Activated CD8-positive, alpha-beta memory T cell treated with anti-CD3 and anti-CD28 coated beads, Interleukin-2, amount 10 ng/mL, durations not matched to agents 7 days and 5 days (primary cell): ENCODE measurements around the gene PFDN4. TPM values are rescaled to one million over a fixed set of nuclear protein-coding genes. Genes with fewer than 3 reads are reported as not detected.
A peak's percentile ranks its signal among the peaks of the same experiment; 100 is the strongest.
"Not testable (repeated sequence)": the region's sequence is repeated elsewhere in the genome, so short reads cannot be mapped to it uniquely, and the experiment has no call there.

Experiments used
- ATAC-seq: fragments of 150-1000 bp; cut with Tn5 transposase; one replicate; pipeline ENCODE4 v1.10.0; 2021; ENCODE audit warnings: moderate library complexity
- CTCF ChIA-PET: fragments of 350-600 bp; sonication (Branson Sonifier 250); formaldehyde crosslinking; loops from one replicate; lab custom pipeline; 2021; ENCODE audit warnings: antibody characterized with exemption; lab: Charles Lee
- DNase-seq: peaks from one replicate; pipeline ENCODE4 v3.0.0-alpha.2; 2020
- H3K27ac Mint-ChIP-seq: one replicate; pipeline ENCODE4 v1.8.0; 2021; ENCODE audit warnings: mild to moderate bottlenecking, mixed read lengths
- H3K27me3 Mint-ChIP-seq: one replicate; pipeline ENCODE4 v1.8.0; 2021; ENCODE audit warnings: mixed read lengths
- H3K36me3 Mint-ChIP-seq: one replicate; pipeline ENCODE4 v1.8.0; 2021; ENCODE audit warnings: mild to moderate bottlenecking, mixed read lengths
- H3K4me1 Mint-ChIP-seq: one replicate; pipeline ENCODE4 v1.8.0; 2021; ENCODE audit warnings: mixed read lengths
- H3K4me3 Mint-ChIP-seq: one replicate; pipeline ENCODE4 v1.8.0; 2021; ENCODE audit warnings: mild to moderate bottlenecking, moderate library complexity, mixed read lengths
- H3K9me3 Mint-ChIP-seq: one replicate; pipeline ENCODE4 v1.8.0; 2022; ENCODE audit warnings: low read depth, mixed read lengths
- total RNA-seq, 2 experiments: library from RNA; stranded (reverse); gene quantifications; one replicate each; pipeline ENCODE4 v1.2.3, GENCODE V29; 2021

Gene PFDN4
- total RNA-seq, 2 experiments from 2014 or later, result 20.7 to 25.5 TPM

GRCh38 chr20:54214566-54214965 lies 6.7 kb downstream of the PFDN4 start:
- CTCF ChIA-PET, result interaction anchor here (0.6 to 5.9 kb wide), 4 partner anchors 15 to 674 kb away, joined by 3 to 28 read pairs (median 3); no protein-coding TSS in a partner anchor
- no peaks in the 10 kb centered on the region for H3K9me3 Mint-ChIP-seq
- no peak overlapping the region for H3K4me3 Mint-ChIP-seq
- H3K36me3 Mint-ChIP-seq, result peaks cover 26% of the 10 kb centered on the region
- H3K4me1 Mint-ChIP-seq, result peaks cover 8% of the 10 kb centered on the region
- no peak for ATAC-seq
- H3K27me3 Mint-ChIP-seq, result no peaks in the 10 kb centered on the region
- H3K27ac Mint-ChIP-seq, result no peak overlapping the region
- no peak for DNase-seq

DNA sequence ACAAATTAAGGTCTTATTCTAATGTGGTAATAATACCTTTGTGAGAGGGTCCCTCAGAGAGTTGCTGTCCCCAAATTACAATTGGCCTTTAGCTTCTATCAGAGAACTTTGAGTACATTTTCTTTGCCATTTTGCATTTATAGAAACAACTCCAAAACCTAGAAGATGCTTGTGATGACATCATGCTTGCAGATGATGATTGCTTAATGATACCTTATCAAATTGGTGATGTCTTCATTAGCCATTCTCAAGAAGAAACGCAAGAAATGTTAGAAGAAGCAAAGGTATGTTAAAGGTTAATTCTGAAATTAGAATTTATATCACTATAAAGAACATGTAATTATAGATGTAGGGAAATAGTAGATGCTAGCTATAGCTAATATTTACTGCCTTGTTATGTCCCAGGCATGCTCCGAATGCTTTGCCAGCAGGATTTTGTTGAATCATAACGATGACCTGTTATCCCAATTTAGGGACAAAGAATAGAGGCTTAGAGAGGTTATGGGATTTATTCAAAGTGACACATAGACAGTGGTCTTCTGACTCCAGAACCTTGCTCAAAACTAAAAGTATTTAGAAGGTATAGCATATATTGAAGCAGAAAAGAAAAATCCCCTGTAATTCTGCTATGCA lies 7.4 kb downstream of the PFDN4 start:
- Mint-ChIP-seq H3K27ac (no peak overlapping the region), H3K4me1 (peaks cover 2% of the 10 kb centered on the region), H3K9me3 (no peaks in the 10 kb centered on the region), H3K4me3 (no peak overlapping the region), H3K27me3 (no peaks in the 10 kb centered on the region), H3K36me3 (peaks cover 26% of the 10 kb centered on the region)
- DNase-seq (no peak), ATAC-seq (no peak)
- CTCF ChIA-PET, result interaction anchor here (1.7 to 5.9 kb wide), 2 partner anchors 15 to 118 kb away, joined by 3 to 28 read pairs; no protein-coding TSS in a partner anchor

GRCh38 chr20:54217762-54218161 lies 9.9 kb downstream of the PFDN4 start:
- DNase-seq, result no peak
- Mint-ChIP-seq H3K4me3 (no peak overlapping the region), H3K36me3 (peaks cover 14% of the 10 kb centered on the region), H3K4me1 (peaks cover 18% of the 10 kb centered on the region), H3K27me3 (no peaks in the 10 kb centered on the region), H3K27ac (no peak overlapping the region), H3K9me3 (no peaks in the 10 kb centered on the region)
- CTCF ChIA-PET, result no interaction called here
- ATAC-seq, result no peak

DNA sequence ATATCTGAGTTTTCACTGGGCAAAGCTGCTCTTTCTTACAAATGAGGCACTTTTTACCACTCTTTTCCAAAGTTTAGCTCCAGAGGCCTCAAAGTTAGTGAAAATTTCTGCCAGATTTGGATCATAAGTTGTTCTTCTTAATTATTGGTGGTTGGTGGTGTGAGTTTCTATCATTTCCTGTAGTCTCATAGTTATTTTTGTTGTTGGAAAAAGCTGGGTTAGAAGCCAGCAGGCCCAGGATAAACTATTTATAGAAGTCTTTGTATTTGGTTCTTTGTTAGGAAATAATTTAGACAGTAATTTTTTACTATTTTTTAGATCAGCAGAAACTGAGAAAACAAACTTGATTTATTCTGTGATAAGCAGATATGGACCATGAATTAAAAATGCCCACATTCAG lies 10.6 kb downstream of the PFDN4 start:
- no peak overlapping the region for H3K27ac Mint-ChIP-seq
- H3K4me1 Mint-ChIP-seq, result peaks cover 18% of the 10 kb centered on the region
- DNase-seq (no peak), ATAC-seq (no peak)
- H3K27me3 Mint-ChIP-seq, result no peaks in the 10 kb centered on the region
- H3K9me3 Mint-ChIP-seq, result no peaks in the 10 kb centered on the region
- peaks cover 13% of the 10 kb centered on the region for H3K36me3 Mint-ChIP-seq
- CTCF ChIA-PET, result interaction anchor here (1.0 to 2.3 kb wide), 2 partner anchors 10 to 19 kb away, joined by 3 to 14 read pairs; partner anchors contain the start of gene PFDN4
- H3K4me3 Mint-ChIP-seq, result no peak overlapping the region

GRCh38 chr20:54219751-54220426 lies 12.0 kb downstream of the PFDN4 start:
- Mint-ChIP-seq H3K36me3 (peaks cover 13% of the 10 kb centered on the region), H3K27ac (no peak overlapping the region), H3K4me3 (no peak overlapping the region), H3K4me1 (peaks cover 18% of the 10 kb centered on the region), H3K9me3 (no peaks in the 10 kb centered on the region), H3K27me3 (no peaks in the 10 kb centered on the region)
- CTCF ChIA-PET, result interaction anchor here (1.4 to 2.3 kb wide), 2 partner anchors 12 to 116 kb away, joined by 4 to 14 read pairs; partner anchors contain the start of gene PFDN4
- ATAC-seq, result no peak
- DNase-seq, result no peak

GRCh38 chr20:54220722-54221121 lies 12.8 kb downstream of the PFDN4 start:
- Mint-ChIP-seq H3K27ac (no peak overlapping the region), H3K36me3 (peaks cover 11% of the 10 kb centered on the region), H3K4me1 (peaks cover 18% of the 10 kb centered on the region), H3K9me3 (no peaks in the 10 kb centered on the region), H3K4me3 (no peak overlapping the region), H3K27me3 (no peaks in the 10 kb centered on the region)
- CTCF ChIA-PET, result no interaction called here
- DNase-seq, result no peak
- ATAC-seq, result no peak

DNA sequence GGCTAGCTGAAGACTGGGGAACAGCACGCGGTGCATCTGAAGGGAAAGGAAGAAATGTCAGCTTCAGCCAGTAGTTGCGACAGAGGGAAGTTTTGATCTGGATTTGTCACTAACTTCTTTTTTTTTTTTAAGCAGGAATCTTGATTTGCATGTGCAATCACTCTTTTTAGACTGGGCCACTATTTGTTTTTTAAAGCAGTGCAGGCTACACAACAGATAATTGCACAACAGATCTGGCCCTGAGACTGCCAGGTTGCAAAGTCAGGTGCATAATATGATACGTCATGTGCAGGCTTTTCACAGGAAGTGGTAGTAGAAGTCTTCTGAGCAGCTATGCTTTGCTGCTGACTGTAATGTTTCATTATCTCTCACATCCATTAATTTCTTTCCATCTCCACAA lies 13.5 kb downstream of the PFDN4 start:
- H3K36me3 Mint-ChIP-seq, result peaks cover 5% of the 10 kb centered on the region
- H3K4me3 Mint-ChIP-seq, result no peak overlapping the region
- ATAC-seq (peak; percentile 73), DNase-seq (no peak)
- H3K4me1 Mint-ChIP-seq, result peaks cover 18% of the 10 kb centered on the region
- CTCF ChIA-PET, result interaction anchor here (3.0 kb wide), 1 partner anchor 14 kb away, joined by 18 read pairs; the partner anchor contains the start of gene PFDN4
- H3K27ac Mint-ChIP-seq, result peak overlapping the region; percentile 41
- no peaks in the 10 kb centered on the region for H3K27me3 Mint-ChIP-seq
- H3K9me3 Mint-ChIP-seq, result no peaks in the 10 kb centered on the region

DNA sequence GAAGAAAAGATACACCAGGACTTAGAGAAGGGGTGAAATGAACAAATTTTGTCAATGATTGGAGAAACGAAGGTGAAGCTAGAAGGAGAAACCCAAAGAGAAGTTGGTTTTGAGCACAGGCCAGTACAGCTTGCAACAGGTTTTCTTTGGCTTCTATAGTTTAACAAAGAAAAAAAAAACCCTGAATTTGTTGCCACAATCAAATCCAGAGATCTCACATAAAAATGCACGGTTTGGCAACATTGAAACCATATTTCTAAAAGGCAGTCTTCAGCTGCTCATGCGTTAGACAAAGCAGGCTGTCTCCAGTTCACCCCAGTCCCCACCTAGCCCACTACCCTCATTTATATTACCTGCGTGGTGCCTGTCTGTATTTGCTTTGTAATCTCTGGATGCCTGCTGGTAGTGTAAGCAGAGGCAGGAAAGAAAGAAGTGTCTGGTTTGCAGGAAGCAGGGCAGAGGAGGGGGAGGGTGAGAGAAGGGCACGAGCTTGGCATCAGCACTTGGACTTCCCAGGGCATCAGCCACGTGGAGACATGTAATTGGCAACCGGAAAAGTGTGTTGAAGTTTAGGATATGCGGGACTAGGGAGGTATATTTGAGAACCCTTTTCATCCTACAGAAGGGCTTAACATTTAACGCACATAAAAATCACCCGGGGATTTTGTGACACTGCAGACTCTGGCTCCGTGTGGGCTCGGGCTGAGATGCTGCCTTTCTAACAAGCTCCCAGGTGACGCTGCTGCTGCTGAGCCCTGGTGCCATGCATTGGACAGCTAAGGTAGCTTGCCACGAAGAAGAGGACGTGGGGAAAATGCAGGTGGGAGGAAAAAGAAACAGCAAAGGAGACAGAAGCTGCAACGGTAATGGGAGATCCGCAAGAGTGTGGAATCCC lies 14.4 kb downstream of the PFDN4 start:
- Mint-ChIP-seq H3K4me3 (no peak overlapping the region), H3K27me3 (no peaks in the 10 kb centered on the region), H3K4me1 (peaks cover 18% of the 10 kb centered on the region), H3K9me3 (no peaks in the 10 kb centered on the region), H3K27ac (peak overlapping the region; percentile 41), H3K36me3 (peaks cover under 1% of the 10 kb centered on the region)
- CTCF ChIA-PET, result interaction anchor here (1.0 to 3.0 kb wide), 3 partner anchors 15 to 423 kb away, joined by 3 to 18 read pairs (median 5); partner anchors contain the start of gene PFDN4
- ATAC-seq (no peak), DNase-seq (no peak)

DNA sequence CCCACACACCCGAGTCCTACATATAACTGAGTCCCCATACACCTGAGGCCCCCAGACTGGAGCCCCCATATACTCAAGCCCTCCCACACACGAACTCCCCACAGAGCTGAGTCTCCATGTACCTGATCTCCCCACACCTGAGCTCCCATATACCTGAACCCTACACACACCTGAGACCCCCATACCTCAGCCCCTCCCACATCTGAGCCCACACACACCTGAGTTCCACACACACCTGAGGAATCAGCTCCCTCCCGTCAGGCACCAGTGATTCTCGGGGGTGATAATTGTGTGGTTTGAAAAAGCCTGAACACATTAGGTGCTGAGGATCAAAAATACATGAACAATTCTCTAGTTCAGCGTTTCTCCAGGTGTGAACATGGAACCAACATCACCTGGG lies 15.4 kb downstream of the PFDN4 start:
- no peak for DNase-seq
- H3K4me1 Mint-ChIP-seq, result peaks cover 18% of the 10 kb centered on the region
- no peaks in the 10 kb centered on the region for H3K27me3 Mint-ChIP-seq
- H3K4me3 Mint-ChIP-seq, result no peak overlapping the region
- no peaks in the 10 kb centered on the region for H3K36me3 Mint-ChIP-seq
- ATAC-seq, result no peak
- no peak overlapping the region for H3K27ac Mint-ChIP-seq
- peaks cover 2% of the 10 kb centered on the region for H3K9me3 Mint-ChIP-seq
- CTCF ChIA-PET, result interaction anchor here (1.0 to 3.0 kb wide), 3 partner anchors 16 to 422 kb away, joined by 3 to 18 read pairs (median 5); partner anchors contain the start of gene PFDN4

DNA sequence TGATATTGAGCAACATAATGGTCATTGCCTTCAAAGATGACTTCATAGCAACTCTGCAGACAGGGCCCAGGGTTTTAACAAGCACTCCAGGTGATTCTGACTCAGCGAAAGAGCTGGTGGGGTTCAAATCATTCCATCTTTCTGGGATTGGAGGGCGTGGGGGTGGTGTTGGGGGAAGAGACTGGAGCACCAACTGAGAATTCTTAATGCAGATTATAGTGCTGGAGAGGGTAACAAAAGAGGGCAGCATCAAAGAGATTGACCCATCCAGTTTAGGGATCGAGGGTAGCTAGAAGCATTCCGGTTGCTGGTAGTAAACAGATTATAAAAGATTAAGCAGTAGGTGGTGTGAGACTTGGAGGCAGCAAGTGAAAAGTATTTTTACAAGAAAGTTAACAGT lies 15.9 kb downstream of the PFDN4 start:
- Mint-ChIP-seq H3K9me3 (peaks cover 2% of the 10 kb centered on the region), H3K4me3 (no peak overlapping the region), H3K36me3 (no peaks in the 10 kb centered on the region), H3K27ac (no peak overlapping the region), H3K27me3 (no peaks in the 10 kb centered on the region), H3K4me1 (peaks cover 18% of the 10 kb centered on the region)
- ATAC-seq (no peak), DNase-seq (no peak)
- CTCF ChIA-PET, result interaction anchor here (2.1 to 3.0 kb wide), 2 partner anchors 16 to 24 kb away, joined by 5 to 18 read pairs; partner anchors contain the start of gene PFDN4

GRCh38 chr20:54224642-54225041 lies 16.8 kb downstream of the PFDN4 start:
- H3K27ac Mint-ChIP-seq, DNase-seq, CTCF ChIA-PET, H3K36me3 Mint-ChIP-seq, H3K27me3 Mint-ChIP-seq, H3K9me3 Mint-ChIP-seq, H3K4me3 Mint-ChIP-seq, ATAC-seq: not testable (repeated sequence)
- H3K4me1 Mint-ChIP-seq, result peaks cover 18% of the 10 kb centered on the region

DNA sequence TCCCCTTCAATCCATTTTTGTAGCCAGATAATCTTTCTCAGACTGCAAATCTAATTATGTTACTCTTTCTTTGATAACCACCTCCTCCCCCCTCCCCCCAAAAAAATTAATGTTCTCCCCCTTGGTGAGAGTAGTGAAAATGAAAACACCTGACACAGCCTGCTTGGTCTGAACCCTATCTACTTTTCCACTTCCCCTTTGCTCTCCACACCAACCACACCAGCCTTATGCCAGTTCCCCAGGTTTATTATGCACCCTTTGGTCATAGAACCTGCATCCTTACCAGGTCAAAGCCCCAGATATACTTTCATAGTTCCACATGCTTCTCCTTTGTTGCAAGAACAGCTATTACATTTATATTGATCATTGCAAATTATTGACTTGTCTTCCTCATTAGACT lies 19.4 kb downstream of the PFDN4 start:
- Mint-ChIP-seq H3K27ac (no peak overlapping the region), H3K4me3 (no peak overlapping the region), H3K27me3 (no peaks in the 10 kb centered on the region), H3K4me1 (peaks cover 1% of the 10 kb centered on the region), H3K36me3 (no peaks in the 10 kb centered on the region), H3K9me3 (peaks cover 5% of the 10 kb centered on the region)
- CTCF ChIA-PET, result no interaction called here
- no peak for ATAC-seq
- DNase-seq, result no peak

DNA sequence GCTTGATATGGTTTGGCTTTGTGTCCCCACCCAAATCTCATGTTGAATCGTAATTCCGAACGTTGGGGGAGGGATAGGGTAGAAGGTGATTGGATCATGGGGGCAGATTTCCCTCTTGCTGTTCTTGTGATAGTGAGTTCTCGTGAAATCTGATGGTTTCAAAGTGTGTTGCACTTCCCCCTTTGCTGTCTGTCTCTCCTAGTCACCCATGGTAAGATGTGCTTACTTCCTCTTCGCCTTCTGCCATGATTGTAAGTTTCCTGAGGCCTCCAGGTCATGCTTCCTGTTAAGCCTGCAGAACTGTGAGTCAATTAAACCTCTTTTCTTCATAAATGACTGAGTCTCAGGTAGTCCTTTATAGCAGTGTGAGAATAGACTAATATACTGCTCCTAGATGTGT lies 19.9 kb downstream of the PFDN4 start:
- CTCF ChIA-PET, result no interaction called here
- no peaks in the 10 kb centered on the region for H3K27me3 Mint-ChIP-seq
- H3K4me3 Mint-ChIP-seq, result no peak overlapping the region
- DNase-seq (no peak), ATAC-seq (no peak)
- no peaks in the 10 kb centered on the region for H3K36me3 Mint-ChIP-seq
- peaks cover 5% of the 10 kb centered on the region for H3K9me3 Mint-ChIP-seq
- H3K4me1 Mint-ChIP-seq, result no peaks in the 10 kb centered on the region
- H3K27ac Mint-ChIP-seq, result no peak overlapping the region
